Loucy (cell line): ENCODE results near the gene IL11.

Experiments
- CTCF ChIP-seq: fragments of 200-600 bp; sonication (generic); conservative IDR thresholded peaks from 2 replicates; pipeline ENCODE4 v1.5.1; 2014; ENCODE audit warnings: mild to moderate bottlenecking, antibody characterized with exemption, low read length
- EZH2phosphoT487 ChIP-seq: fragments of 200-600 bp; IDR thresholded peaks from 2 replicates; pipeline ENCODE4 v1.6.1; 2018; ENCODE audit warnings: antibody characterized with exemption, mild to moderate bottlenecking, moderate library complexity, borderline replicate concordance

- TF ChIP-seq CTCF, result no peak
- TF ChIP-seq EZH2phosphoT487, result no peak
Measured at GRCh38 chr19:55352549-55353145, 17.6 kb downstream of the IL11 start.
